GM19463 (cell line): Measurements from ENCODE around the gene COA7.

Experiments used
- ATAC-seq: cut with Tn5 transposase; IDR thresholded peaks from one replicate; pipeline ENCODE4 v1.9.1; 2021; ENCODE audit warnings: mild to moderate bottlenecking, moderate library complexity; ENCODE audit not compliant: unreplicated experiment

The COA7 gene

DNA sequence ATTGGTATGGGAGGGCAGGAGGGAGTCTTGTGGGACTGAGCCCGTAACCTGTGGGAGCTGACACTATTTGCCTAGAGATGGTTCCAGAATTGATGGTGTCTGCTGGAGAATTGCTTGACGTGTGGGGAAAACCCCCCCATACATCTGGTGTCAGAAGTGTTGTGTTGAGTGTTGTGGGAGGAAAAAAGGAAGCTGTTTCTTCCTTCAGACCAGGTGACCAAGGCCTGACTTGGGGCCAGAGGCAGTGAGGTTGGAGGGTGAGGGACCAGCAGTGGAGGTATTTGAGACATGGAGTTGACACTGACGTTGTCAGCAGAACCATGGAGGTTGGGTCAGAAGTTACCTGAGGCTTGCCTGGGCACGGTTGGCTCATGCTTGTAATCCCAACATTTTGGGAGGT, 56.8 kb downstream of the COA7 start:
- ATAC-seq, result no peak

DNA sequence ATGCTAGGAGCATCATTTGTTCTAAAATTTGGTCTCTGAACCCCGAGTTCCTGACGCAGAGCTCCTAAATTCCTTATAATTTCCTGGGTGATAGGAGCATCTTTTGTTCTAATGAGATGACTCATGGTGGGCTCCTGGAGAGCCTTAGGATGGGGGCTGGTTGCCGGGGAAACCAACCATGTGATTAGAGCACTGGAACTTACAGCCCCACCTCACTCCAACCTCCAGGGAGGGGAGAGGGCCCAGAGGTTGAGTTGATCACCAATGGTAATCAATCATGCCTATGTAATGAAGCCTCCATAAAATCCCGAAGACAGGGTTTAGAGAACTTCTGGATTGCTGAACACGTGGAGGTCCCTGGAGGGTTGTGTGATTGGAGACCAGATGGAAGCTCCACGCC, 57.5 kb downstream of the COA7 start:
- no peak for ATAC-seq

DNA sequence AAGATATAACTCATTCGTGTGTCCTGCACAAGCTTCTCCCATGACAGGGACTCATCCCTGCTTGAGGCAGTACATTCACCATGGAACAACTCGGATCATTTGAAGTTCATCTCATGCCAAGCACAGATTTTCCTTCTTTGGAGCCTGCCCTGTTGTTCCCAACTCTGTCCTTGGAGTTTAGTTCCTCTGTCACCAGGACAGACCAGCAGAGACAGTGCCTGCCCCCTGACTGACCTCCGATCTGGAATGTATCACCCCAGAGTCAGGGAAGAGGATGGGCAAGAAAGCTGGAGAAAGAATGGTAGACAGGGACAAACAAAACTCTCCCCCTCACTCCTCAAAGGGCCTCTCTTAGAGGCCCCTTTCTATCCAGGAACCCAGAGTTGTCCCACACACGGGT, 60.2 kb downstream of the COA7 start:
- ATAC-seq, result no peak

DNA sequence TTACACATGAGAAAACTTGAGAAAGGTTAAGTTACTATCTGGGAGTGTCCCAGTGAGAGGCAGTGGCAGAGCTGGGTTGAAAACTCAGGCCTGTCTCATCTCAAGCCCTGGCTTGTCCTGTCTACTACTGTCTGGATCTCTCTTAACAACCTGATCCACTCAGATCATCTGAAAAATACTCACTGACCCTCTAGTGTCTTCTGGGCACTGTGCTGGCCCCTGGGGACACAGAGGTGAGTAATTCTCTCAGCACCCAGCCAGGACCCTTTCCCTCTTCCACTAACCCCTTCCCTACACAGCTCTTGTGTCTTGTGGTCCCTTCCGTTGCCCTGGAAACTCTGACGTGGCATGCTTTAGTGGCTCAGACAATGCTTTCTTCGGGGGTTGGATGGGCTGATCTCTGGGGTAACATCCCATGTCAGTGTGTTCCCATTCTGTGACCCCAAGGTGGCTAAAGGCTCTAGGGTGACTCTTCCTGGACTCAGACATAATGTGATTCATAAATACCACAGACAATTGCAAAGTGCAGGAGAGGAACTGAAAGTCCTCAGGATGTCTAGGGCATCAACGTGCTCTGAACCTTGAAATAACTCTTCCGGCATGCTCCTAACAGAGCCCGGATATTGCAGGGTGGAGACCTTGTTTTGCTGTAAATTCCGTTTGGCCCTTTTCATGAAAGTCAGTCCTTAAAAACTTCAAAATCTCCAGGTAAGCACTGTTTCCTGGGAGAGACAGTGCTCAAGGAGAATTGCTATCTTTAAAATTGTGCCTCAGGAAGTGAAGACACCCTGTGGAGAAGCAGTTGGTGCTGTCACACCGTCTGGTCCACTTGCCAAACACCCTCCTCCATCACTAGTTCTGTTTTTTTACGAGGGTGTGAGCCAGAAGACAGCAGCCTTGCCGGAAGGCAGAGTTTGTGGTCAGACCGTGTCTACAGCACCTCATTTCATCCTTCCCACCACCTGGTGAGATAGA, 61.1 kb downstream of the COA7 start:
- ATAC-seq, result peak; percentile 70

GRCh38 chr1:52635321-52636089, 62.6 kb downstream of the COA7 start:
- ATAC-seq, result no peak
